ENCODE measurements around the gene CHCHD10. TPM values are rescaled to one million over a fixed set of nuclear protein-coding genes. Genes with fewer than 3 reads are reported as not detected.

The CHCHD10 gene
- total RNA-seq, 1 experiment from 2014 or later = 44.3 TPM

- DNase-seq (ENCODE audit: extremely low read depth, low read depth) = no peak
Measured at GRCh38 chr22:23774114-23774921, 6.5 kb upstream of the CHCHD10 start.

- no peak for DNase-seq (ENCODE audit: extremely low read depth, low read depth)
Measured at GRCh38 chr22:23773483-23774113, 5.8 kb upstream of the CHCHD10 start.

GRCh38 chr22:23772649-23773473 lies 5.1 kb upstream of the CHCHD10 start, which contains the start of gene MMP11:
MMP11 (plus strand) TSS chr22:23772849; CDS start chr22:23772871, 22 bp downstream.
- DNase-seq (ENCODE audit: extremely low read depth, low read depth) = no peak

- DNase-seq (ENCODE audit: extremely low read depth, low read depth) = no peak
Measured at GRCh38 chr22:23772315-23772648, 4.5 kb upstream of the CHCHD10 start.

- no peak for DNase-seq (ENCODE audit: extremely low read depth, low read depth)
Measured at GRCh38 chr22:23769321-23769965, 1.7 kb upstream of the CHCHD10 start.

GRCh38 chr22:23767303-23767672 lies 484 bp downstream of the CHCHD10 start:
- no peak for DNase-seq (ENCODE audit: extremely low read depth, low read depth)

- DNase-seq (ENCODE audit: extremely low read depth, low read depth) = no peak
Measured at GRCh38 chr22:23764899-23765881, 2.6 kb downstream of the CHCHD10 start.

GRCh38 chr22:23763954-23764353 lies 3.8 kb downstream of the CHCHD10 start:
- no peak for DNase-seq (ENCODE audit: extremely low read depth, low read depth)

GRCh38 chr22:23763579-23763945 lies 4.2 kb downstream of the CHCHD10 start:
- no peak for DNase-seq (ENCODE audit: extremely low read depth, low read depth)

GRCh38 chr22:23762842-23763578 lies 4.8 kb downstream of the CHCHD10 start, which contains the start of gene C22orf15:
C22orf15 (plus strand) TSS chr22:23762990; CDS start chr22:23763307, 317 bp downstream.
- no peak for DNase-seq (ENCODE audit: extremely low read depth, low read depth)

GRCh38 chr22:23760056-23760455 lies 7.7 kb downstream of the CHCHD10 start:
- no peak for DNase-seq (ENCODE audit: extremely low read depth, low read depth)

GRCh38 chr22:23759566-23759965 lies 8.2 kb downstream of the CHCHD10 start:
- DNase-seq (ENCODE audit: extremely low read depth, low read depth) = no peak

- DNase-seq (ENCODE audit: extremely low read depth, low read depth) = no peak
Measured at GRCh38 chr22:23756891-23757290, 10.9 kb downstream of the CHCHD10 start.

- no peak for DNase-seq (ENCODE audit: extremely low read depth, low read depth)
Measured at GRCh38 chr22:23755711-23756110, 12.1 kb downstream of the CHCHD10 start.

GRCh38 chr22:23754980-23755636 lies 12.7 kb downstream of the CHCHD10 start:
- no peak for DNase-seq (ENCODE audit: extremely low read depth, low read depth)

- no peak for DNase-seq (ENCODE audit: extremely low read depth, low read depth)
Measured at GRCh38 chr22:23754220-23754919, 13.4 kb downstream of the CHCHD10 start, which contains the start of gene VPREB3. VPREB3 (minus strand) TSS chr22:23754425; CDS start chr22:23754363, 62 bp downstream.

- no peak for DNase-seq (ENCODE audit: extremely low read depth, low read depth)
Measured at GRCh38 chr22:23753385-23753784, 14.4 kb downstream of the CHCHD10 start.

GRCh38 chr22:23752750-23753149 lies 15.0 kb downstream of the CHCHD10 start:
- DNase-seq (ENCODE audit: extremely low read depth, low read depth) = no peak
